NK-92 treated with Interleukin-12 subunit alpha and Interleukin-12 subunit beta, amount 100 ng/mL, for 24 hours (cell line): Measurements from ENCODE around the gene STXBP6.
"Not testable (repeated sequence)": the region's sequence is repeated elsewhere in the genome, so short reads cannot be mapped to it uniquely, and the experiment has no call there.

Source experiments
- DNase-seq: peaks from one replicate; lab custom pipeline; 2025; lab: John Stamatoyannopoulos, UW

Gene STXBP6

DNA sequence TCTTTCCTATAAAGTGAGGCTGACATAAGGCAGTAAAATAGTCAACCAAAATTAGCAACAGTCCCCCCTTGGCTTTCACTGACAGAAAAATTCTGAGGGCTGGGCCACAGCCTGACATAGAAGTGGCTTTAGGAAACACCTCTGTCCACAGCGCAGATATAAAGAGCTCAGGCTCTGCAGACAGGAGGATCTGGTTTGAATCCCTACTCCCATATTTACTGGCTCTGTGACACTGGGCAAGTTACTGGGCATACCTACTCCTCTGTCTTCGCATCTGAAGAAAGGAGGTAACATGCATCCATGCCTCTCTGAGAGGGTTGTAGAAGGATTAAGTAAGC, 95.3 kb downstream of the STXBP6 start:
- DNase-seq = no peak

DNA sequence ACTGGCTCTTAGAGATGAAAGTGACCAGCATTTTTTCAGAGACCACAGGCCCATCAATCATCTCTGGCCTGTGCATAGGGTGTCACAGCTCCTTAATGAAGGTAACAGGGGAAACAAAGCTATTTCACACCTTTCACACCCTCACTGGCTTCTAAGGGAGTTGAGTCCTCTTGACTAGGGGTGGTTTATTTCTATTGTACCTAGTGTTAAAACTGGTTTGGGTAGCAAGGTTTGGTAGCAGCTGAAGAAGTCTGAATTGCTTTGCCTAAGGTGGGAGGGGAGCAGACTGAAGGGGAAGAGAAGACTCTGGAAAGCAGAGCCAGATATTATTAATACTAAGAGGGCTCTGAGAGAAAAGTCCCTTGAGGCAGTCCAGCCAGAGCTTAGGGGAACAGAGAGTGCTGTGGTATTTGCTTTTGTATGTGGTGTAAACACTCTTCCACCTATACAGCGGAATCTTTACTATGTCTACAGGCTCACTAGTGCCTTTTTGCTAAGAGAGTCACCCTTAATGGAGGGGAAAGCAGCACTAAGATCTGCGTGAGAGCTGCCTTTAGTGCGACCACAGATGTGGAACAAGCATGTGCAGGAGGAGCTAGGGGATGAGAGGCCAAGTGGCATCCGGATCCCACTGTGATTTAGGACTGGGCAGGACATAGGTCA, 95.8 kb downstream of the STXBP6 start:
- DNase-seq = no peak

DNA sequence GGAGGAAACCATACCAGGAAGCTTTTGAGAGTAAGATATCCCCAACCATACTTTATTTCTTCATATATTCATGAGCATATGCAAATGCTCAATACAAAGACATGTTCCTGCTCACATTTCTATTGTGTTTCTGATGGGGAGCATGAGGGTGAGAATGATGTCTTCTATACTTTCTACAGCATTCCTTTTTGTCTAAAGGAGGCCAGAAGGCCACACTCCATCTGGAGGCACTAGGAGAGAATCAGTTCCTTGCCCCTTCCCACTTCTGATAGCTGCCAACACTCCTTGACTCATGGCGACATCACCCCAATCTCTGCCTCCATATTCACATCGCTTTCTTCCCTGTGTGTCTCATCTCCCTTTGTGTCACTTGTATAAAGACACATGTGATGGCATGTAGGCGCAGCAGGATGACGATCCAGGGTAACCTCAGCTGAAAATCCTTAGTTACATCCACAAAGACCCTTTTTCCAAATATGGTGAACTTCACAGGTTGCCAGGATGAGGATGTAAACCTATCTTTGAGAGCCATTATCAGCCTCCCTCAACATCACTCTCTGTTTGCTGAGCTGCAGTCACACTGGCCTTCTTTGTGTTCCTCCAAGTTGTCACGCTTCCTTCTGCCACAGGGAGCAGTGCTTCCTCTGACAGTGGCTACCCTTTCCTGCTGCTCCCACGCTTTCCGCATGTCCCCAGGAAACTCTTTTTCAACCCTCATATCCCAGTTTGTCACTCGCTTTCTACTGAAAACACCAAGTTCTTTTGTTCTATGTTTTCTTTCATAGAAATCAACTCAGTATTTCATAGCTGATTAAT, 96.9 kb downstream of the STXBP6 start:
- no peak for DNase-seq

DNA sequence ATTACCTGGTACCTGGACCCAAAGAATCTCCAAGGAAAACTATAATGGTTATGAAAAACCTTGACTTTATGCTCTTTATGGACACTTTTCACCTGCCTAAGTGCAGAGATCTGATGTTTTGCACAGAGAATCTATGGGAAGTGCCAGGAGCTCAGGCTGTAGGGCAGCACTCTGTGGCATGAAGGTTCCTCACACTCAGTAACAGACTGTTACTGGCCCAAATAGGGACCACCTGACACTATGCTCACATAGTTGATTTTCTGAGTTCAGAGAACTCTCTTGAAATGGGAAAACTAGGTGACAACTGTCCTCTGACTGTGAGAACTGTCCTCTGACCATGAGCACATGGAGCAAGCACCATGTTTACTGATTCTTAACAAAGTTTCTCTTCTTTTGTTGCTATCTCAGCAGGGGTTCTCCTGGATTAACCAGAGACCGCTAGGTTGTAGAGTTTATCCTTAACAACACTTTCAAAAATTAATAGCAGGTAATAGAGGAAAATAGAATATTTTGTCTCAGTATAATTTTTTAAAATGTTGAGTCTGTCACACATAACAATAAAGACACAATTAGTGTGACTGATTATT, 101.6 kb downstream of the STXBP6 start:
- no peak for DNase-seq

- DNase-seq = no peak
Observed at GRCh38 chr14:24947131-24947530, 102.8 kb downstream of the STXBP6 start.

GRCh38 chr14:24944800-24945199, 105.1 kb downstream of the STXBP6 start:
- no peak for DNase-seq

- no peak for DNase-seq
Observed at GRCh38 chr14:24943024-24943423, 106.9 kb downstream of the STXBP6 start.

DNA sequence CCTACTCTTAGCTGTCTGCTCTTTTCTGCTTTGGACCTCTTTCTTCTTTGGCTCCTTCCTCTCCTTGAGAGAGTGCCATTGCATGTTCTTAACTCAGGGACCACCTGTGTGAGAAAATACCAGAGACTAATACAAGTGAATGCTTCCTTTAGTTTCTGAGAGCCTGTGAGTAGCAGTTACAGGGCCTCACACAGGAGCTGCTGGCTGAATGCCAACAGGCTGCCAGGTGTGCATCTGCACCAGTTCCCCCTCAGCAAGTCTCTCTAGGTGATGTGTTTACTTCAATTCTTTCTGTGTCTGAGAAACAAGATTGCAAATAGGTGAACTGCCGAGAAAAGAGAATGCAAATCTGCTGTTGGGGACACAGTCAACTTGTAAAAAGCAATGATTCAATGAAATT, 108.2 kb downstream of the STXBP6 start:
- no peak for DNase-seq

DNA sequence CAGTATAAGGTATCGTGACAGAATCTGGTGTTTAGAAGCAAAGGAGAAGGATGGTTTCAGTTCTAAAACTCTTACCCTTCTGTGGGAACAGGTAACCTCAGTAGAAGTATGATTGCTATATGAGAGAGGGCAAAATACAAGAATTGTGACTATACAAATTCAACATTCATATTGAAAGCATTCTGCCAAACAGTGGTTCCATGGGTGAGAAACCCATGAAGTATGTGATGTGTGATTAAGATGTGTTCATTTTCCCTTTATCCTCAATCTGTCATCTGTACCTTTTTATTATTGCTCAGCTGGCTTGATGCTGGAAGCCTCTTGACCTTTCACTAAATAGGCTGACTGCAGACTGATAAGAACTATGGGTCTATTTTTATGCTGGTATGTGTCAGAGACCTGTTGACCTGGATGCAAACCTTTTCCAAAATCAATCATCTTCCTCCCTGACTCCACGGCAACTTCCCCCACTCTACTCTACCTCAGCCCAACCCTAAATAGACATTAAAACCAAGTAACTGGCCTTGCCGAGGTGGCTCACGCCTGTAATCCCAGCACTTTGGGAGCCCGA, 109.6 kb downstream of the STXBP6 start:
- DNase-seq = no peak

DNA sequence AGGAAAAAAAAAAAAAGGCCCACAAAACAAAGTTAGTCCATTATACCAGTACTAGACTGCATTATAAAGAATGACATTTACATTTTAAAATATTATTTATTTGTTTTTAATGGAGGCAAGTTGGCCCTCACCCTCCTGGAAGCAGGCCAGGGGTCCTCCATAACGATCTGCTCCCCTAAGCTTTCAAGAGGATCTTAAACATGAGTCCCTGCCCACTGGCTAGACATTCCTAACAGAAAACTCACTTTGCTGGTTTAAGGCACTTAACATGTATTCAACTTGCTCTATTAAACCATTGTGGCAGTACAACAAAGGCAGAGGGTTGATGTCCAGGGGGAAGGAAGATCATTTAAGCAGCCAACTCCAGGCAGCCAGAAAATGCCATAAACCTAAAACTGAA, 111.4 kb downstream of the STXBP6 start:
- no peak for DNase-seq

DNA sequence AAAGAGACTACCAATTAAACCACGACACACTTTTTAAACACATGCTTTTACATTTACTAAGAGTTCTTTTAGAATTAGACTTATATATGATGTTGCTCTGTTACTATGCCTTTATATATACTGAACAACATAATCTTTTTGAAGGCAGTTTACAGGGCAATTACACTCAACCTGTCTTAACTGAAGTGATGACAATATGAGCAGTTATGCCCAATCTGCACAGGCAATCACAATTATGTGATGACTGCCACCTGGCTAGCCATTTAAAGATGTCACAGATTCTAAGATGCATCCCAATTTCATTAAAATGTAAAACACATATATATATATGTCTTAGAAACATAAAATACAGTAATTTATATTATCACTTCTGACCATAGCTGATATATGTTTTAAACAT, 112.6 kb downstream of the STXBP6 start:
- no peak for DNase-seq

- not testable (repeated sequence) for DNase-seq
Observed at GRCh38 chr14:24936773-24937172, 113.2 kb downstream of the STXBP6 start.

GRCh38 chr14:24935796-24936195, 114.2 kb downstream of the STXBP6 start:
- DNase-seq = no peak

GRCh38 chr14:24928386-24928900, 121.5 kb downstream of the STXBP6 start:
- DNase-seq = no peak

DNA sequence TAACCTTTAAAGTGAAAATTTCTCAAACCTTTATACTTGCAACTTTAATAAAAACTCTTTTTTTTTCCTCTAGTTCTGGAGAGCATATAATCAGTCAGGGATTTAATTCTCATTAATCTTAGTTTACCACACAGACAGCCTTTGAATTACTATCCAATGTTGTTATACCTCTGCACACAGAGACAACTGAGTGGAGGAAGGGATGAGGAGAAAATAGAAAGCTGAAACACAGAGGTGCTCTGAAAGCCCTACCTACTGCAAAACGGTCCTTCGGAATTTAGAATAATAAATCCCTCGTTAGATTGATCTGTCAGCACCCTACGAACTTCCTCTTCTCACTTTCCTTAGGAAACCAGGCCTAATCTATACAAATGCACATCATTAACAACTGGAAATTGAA, 122.1 kb downstream of the STXBP6 start:
- no peak for DNase-seq

DNA sequence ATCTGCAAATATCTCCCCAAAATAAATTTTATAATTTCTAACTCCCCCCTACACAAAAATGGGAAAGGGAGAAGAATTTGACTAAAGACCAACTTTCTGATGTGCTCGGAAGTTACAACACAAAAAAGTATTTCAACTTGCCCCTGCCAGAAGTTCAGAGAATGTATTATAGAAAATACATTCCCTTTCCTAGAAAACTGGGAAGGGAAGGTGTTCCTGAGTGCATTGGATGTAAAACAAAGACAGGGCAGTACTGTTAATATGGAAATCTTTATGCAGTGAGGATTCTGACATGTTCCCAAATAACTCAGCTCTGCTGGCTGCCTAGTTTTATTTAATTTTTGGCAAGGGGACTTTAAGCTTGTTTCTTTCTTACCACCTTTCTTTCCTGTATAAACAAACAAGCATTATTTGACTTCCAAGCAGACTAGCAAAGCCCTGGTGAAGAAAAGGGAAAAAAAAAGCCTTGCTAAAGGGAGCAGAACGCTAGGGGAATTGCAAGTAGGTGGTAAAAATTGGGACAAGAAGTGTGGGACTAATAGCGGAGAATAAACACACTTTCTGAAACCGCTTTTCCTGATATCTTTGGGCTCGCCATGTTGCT, 124.1 kb downstream of the STXBP6 start:
- DNase-seq = no peak

- DNase-seq = no peak
Observed at GRCh38 chr14:24924544-24924943, 125.4 kb downstream of the STXBP6 start.

GRCh38 chr14:24921903-24922302, 128.0 kb downstream of the STXBP6 start:
- no peak for DNase-seq

DNA sequence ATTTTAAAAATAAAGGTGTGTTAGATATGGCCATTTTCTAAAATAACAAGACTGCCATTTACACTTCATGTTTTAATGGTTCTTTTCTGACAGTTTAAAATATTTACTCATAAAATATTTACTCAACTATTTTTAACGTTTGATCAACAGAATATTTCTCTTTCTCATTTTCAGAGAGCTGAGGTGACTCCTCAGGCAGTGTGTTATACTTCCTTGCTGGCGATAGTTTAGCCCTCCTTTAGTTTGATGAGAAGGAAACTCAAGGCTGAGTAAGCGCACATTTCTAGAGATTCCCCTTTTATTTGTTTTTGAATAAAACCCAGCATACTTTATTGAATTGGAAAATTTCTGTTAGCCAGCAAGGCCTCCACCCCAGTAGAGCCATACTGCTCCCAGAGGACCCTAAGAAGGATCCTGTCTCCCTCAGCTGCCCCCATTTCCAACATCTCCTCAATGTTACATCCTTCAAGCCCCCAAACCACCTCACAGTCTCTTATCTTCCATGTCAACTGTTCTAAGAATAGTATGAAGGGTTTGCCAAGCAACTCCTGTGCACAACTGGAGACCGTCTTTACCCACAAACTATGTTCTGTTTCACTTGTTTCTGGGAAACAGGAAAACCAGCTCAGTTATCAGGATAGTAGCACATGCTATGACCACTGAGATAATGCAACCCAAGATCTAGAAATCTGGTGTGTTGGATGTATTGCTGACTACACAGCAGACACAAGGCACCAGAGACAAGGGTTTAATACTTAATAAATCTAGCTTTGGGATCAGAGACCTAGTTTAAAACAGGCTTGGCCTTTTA, 129.5 kb downstream of the STXBP6 start:
- DNase-seq = no peak

DNA sequence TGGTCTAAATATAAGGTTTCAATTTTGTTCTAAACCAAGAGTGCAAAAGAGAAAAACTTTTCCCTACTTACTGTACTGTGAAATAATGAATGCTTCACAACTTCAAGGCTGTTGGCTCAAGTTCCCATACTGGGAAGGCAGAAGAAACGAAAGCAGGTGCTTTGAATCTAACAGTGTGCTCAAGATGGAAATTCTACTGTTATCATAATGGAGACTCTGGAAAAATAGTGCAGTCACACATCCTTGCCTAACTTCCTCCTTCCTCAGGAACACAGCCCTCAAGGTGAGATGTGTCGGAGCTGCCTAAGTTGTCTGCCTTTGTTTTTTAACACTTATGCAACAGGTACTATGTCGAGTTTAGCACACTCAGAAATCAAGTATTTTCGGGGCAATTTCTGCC, 131.1 kb downstream of the STXBP6 start:
- no peak for DNase-seq

- no peak for DNase-seq
Observed at GRCh38 chr14:24915958-24916595, 133.9 kb downstream of the STXBP6 start.
